ENCODE results near the gene B4GAT1.

B4GAT1 gene

GRCh38 chr11:66373265-66373664 lies 25.8 kb upstream of the B4GAT1 start:
- no peak for DNase-seq (ENCODE audit: extremely low spot score)
- ChIA-PET POLR2A (no interaction called here), CTCF (interaction anchor here (1.1 to 5.6 kb wide), 4 partner anchors 10 to 62 kb away, joined by 3 to 38 read pairs (median 14); no protein-coding TSS in a partner anchor)
- TF ChIP-seq CTCF (IDR thresholded peaks at IDR 0.05; ENCODE audit: control extremely low read depth, extremely low read depth, low read depth, missing control alignments) = no peak

GRCh38 chr11:66371627-66372415 lies 24.4 kb upstream of the B4GAT1 start, which contains the start of gene SLC29A2:
Gene SLC29A2, minus strand, starts transcription at chr11:66371760. Its CDS starts 169 bp downstream, at chr11:66371591.
- DNase-seq (ENCODE audit: extremely low spot score) = peak; percentile 92
- CTCF ChIA-PET = interaction anchor here (1.0 to 5.6 kb wide), 5 partner anchors 9 to 62 kb away, joined by 3 to 38 read pairs (median 11); no protein-coding TSS in a partner anchor
- no peak for TF ChIP-seq CTCF (IDR thresholded peaks at IDR 0.05; ENCODE audit: control extremely low read depth, extremely low read depth, low read depth, missing control alignments)
- POLR2A ChIA-PET = interaction anchor here (0.5 kb wide), 1 partner anchor 372 kb away, joined by 5 read pairs; no protein-coding TSS in a partner anchor

- ChIA-PET POLR2A (interaction anchor here (0.6 kb wide), 1 partner anchor 450 kb away, joined by 4 read pairs; no protein-coding TSS in a partner anchor), CTCF (interaction anchor here (0.9 to 5.6 kb wide), 3 partner anchors 12 to 57 kb away, joined by 4 to 38 read pairs (median 4); no protein-coding TSS in a partner anchor)
- no peak for DNase-seq (ENCODE audit: extremely low spot score)
- TF ChIP-seq CTCF (IDR thresholded peaks at IDR 0.05; ENCODE audit: control extremely low read depth, extremely low read depth, low read depth, missing control alignments) = no peak
These were observed 21.9 kb upstream of the B4GAT1 start for GRCh38 chr11:66369073-66369894.

- DNase-seq (ENCODE audit: extremely low spot score) = no peak
- TF ChIP-seq CTCF (IDR thresholded peaks at IDR 0.05; ENCODE audit: control extremely low read depth, extremely low read depth, low read depth, missing control alignments) = no peak
- CTCF ChIA-PET = interaction anchor here (3.8 kb wide), 1 partner anchor 17 kb away, joined by 24 read pairs; no protein-coding TSS in a partner anchor
- POLR2A ChIA-PET = no interaction called here
These were observed 21.1 kb upstream of the B4GAT1 start for GRCh38 chr11:66368484-66368883.

GRCh38 chr11:66367561-66368312 lies 20.3 kb upstream of the B4GAT1 start:
- no peak for TF ChIP-seq CTCF (IDR thresholded peaks at IDR 0.05; ENCODE audit: control extremely low read depth, extremely low read depth, low read depth, missing control alignments)
- no peak for DNase-seq (ENCODE audit: extremely low spot score)
- CTCF ChIA-PET = interaction anchor here (1.1 to 3.8 kb wide), 4 partner anchors 18 to 71 kb away, joined by 3 to 24 read pairs (median 5); partner anchors contain the start of gene MRPL11
- POLR2A ChIA-PET = no interaction called here

Measured in GM10248 (cell line).